Left ventricle myocardium inferior (tissue), 1 donor: ENCODE data around the gene SBNO1. TPM values are rescaled to one million over a fixed set of nuclear protein-coding genes. Genes with fewer than 3 reads are reported as not detected.
"Not testable (repeated sequence)": the region's sequence is repeated elsewhere in the genome, so short reads cannot be mapped to it uniquely, and the experiment has no call there.

ENCODE experiments used
- DNase-seq: peaks from one replicate; pipeline ENCODE4 v3.0.0-alpha.2; 2020
- H3K27ac ChIP-seq: fragments of 200-600 bp; replicated peaks from 2 replicates; pipeline ENCODE4 v1.8.0; 2021
- H3K27me3 ChIP-seq: fragments of 200-600 bp; 2 replicates; pipeline ENCODE4 v1.8.0; 2021; ENCODE audit warnings: low read depth
- H3K36me3 ChIP-seq: fragments of 200-600 bp; 2 replicates; pipeline ENCODE4 v1.8.0; 2021
- H3K4me1 ChIP-seq: fragments of 200-600 bp; 2 replicates; pipeline ENCODE4 v1.8.0; 2021
- H3K4me3 ChIP-seq: fragments of 200-600 bp; 2 replicates; pipeline ENCODE4 v1.8.0; 2021; ENCODE audit warnings: mild to moderate bottlenecking, moderate library complexity
- H3K9me3 ChIP-seq: fragments of 200-600 bp; replicated peaks from 2 replicates; pipeline ENCODE4 v1.8.0; 2021
- intact Hi-C: fragments of 100-400 bp; cut with micrococcal nuclease; formaldehyde crosslinking; loops from one replicate; pipeline ENCODE4 v1.11.0; 2022
- total RNA-seq: library from RNA; stranded (reverse); fragmentation: NEBNext Ultra II Directional; extraction: Animal tissue kit (Norgen Biotek cat#: 25700); gene quantifications from one replicate; pipeline ENCODE4 v1.2.1, GENCODE V29; 2021
- TF ChIP-seq, protein P1 (sequence below): fragments of 200-600 bp; IDR thresholded peaks from 2 replicates; pipeline ENCODE4 v1.8.0; 2021; ENCODE audit warnings: antibody characterized with exemption, mild to moderate bottlenecking, borderline replicate concordance
- donor health status: DM: no; HTN: yes; CAD: no; lungs with severe emphysema.

SBNO1 gene
- total RNA-seq, 1 donor from 2014 or later: 27.1 TPM

DNA sequence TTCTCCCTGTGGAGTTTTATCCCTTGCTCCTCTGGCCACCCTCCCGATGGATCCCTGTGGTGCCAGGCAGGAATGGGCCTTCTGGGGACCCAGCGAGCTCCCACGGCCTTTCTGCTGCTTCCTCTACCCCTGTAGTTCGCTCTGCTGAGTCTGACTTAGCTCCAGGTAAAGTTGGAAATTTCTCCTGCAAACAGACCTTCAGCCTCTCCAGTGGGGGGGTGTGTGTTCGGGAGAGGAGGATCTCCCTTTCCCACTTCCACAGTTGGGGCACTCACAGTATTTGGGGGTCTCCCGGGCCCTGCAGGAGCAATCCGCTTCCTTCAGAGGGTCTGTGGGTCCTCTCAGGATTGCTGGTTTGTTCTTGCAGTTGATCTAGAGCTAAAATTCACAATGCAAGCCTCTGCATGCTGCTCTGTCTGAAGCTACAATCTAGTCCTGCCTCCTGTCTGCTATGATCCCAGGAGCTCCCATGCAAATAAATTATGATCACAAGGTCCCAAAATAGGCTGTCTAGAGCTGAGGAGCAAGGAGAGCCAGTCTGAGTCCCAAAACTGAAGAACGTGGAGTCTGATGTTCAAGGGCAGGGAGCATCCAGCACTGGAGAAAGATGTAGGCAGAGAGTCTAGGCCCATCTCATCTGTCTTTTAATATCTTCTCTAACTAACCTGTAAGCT, 113.1 kb downstream of the SBNO1 start:
- DNase-seq: no peak
- Histone ChIP-seq H3K36me3 (peaks cover 36% of the 10 kb centered on the region), H3K27ac (no peak overlapping the region)

GRCh38 chr12:123250471-123251383, 113.9 kb downstream of the SBNO1 start:
- DNase-seq: no peak
- Histone ChIP-seq H3K4me3 (no peak overlapping the region), H3K9me3 (no peaks in the 10 kb centered on the region), H3K36me3 (peaks cover 28% of the 10 kb centered on the region), H3K4me1 (peaks cover 40% of the 10 kb centered on the region), H3K27me3 (no peaks in the 10 kb centered on the region), H3K27ac (no peak overlapping the region)
- TF ChIP-seq, protein P1, sequence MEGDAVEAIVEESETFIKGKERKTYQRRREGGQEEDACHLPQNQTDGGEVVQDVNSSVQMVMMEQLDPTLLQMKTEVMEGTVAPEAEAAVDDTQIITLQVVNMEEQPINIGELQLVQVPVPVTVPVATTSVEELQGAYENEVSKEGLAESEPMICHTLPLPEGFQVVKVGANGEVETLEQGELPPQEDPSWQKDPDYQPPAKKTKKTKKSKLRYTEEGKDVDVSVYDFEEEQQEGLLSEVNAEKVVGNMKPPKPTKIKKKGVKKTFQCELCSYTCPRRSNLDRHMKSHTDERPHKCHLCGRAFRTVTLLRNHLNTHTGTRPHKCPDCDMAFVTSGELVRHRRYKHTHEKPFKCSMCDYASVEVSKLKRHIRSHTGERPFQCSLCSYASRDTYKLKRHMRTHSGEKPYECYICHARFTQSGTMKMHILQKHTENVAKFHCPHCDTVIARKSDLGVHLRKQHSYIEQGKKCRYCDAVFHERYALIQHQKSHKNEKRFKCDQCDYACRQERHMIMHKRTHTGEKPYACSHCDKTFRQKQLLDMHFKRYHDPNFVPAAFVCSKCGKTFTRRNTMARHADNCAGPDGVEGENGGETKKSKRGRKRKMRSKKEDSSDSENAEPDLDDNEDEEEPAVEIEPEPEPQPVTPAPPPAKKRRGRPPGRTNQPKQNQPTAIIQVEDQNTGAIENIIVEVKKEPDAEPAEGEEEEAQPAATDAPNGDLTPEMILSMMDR: no peak
- intact Hi-C loops: no loop called here

More for the DNA sequence above, 113.1 kb downstream of the SBNO1 start:
- intact Hi-C loops: no loop called here
- no peak overlapping the region for H3K4me3 ChIP-seq
- peaks cover 40% of the 10 kb centered on the region for H3K4me1 ChIP-seq
- TF ChIP-seq, protein P1: no peak
- H3K27me3 ChIP-seq: no peaks in the 10 kb centered on the region
- H3K9me3 ChIP-seq: no peaks in the 10 kb centered on the region

GRCh38 chr12:123248996-123249741, 115.5 kb downstream of the SBNO1 start:
- intact Hi-C loops, H3K27me3 ChIP-seq, H3K4me3 ChIP-seq, H3K9me3 ChIP-seq, H3K27ac ChIP-seq, DNase-seq: not testable (repeated sequence)
- Histone ChIP-seq H3K4me1 (peaks cover 30% of the 10 kb centered on the region), H3K36me3 (peaks cover 16% of the 10 kb centered on the region)

- H3K36me3 ChIP-seq, intact Hi-C loops, H3K9me3 ChIP-seq, H3K4me3 ChIP-seq, DNase-seq, H3K27me3 ChIP-seq, H3K27ac ChIP-seq: not testable (repeated sequence)
- H3K4me1 ChIP-seq: peaks cover 24% of the 10 kb centered on the region
Observed at GRCh38 chr12:123248129-123248528, 116.5 kb downstream of the SBNO1 start.

GRCh38 chr12:123245678-123246077, 119.0 kb downstream of the SBNO1 start:
- H3K27ac ChIP-seq: no peak overlapping the region
- no peaks in the 10 kb centered on the region for H3K9me3 ChIP-seq
- H3K36me3 ChIP-seq: peaks cover 7% of the 10 kb centered on the region
- H3K4me1 ChIP-seq: peaks cover 27% of the 10 kb centered on the region
- intact Hi-C loops: no loop called here
- no peak overlapping the region for H3K4me3 ChIP-seq
- DNase-seq: no peak
- TF ChIP-seq, protein P1: no peak
- H3K27me3 ChIP-seq: no peaks in the 10 kb centered on the region

DNA sequence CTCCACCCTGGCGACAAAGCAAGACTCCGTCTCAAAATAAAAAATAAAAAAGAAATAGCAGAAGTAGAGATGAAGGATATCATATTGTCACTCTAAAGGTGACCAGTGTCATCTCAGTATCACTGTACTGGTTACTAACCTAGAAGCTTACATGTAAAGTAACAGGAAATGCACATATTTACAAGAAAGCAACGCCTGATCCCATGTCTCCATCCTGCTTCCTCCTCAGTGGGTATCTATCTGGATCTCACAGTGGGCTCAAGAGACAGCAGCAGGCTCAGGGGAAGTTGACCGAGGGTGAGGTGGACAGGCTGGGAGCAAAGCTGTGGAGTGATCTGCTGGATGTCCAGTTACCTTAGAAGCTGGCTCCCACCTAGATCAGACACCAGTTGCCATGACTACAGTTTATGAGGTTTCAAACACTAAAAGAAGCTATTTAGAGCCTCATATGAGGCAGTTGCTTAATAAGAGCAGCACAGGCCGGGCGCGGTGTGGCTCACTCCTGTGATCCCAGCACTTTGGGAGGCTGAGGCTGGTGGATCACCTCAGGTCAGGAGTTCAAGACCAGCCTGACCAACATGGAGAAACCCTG, 120.9 kb downstream of the SBNO1 start:
- Histone ChIP-seq H3K27ac (no peak overlapping the region), H3K27me3 (no peaks in the 10 kb centered on the region), H3K4me3 (no peak overlapping the region), H3K9me3 (no peaks in the 10 kb centered on the region), H3K4me1 (peaks cover 23% of the 10 kb centered on the region), H3K36me3 (peaks cover 7% of the 10 kb centered on the region)
- intact Hi-C loops: no loop called here
- TF ChIP-seq, protein P1: no peak
- DNase-seq: no peak
